GM12864 (cell line): ENCODE data around the gene ADAM15.
A peak's percentile ranks its signal among the peaks of the same experiment; 100 is the strongest.

ENCODE experiments used
- DNase-seq: peaks from one replicate; pipeline ENCODE4 v3.0.0-alpha.2; 2011; ENCODE audit warnings: low read depth
- H3K4me3 ChIP-seq: 2 replicates; pipeline ENCODE4 v1.5.1; 2011; ENCODE audit warnings: mild to moderate bottlenecking, low read depth, low read length, control low read depth
- TF ChIP-seq, protein P1 (sequence below): IDR thresholded peaks from 2 replicates; pipeline ENCODE4 v1.5.1; 2011; ENCODE audit warnings: low read depth, mild to moderate bottlenecking, moderate library complexity, low read length, control low read depth, inconsistent platforms; ENCODE audit errors: missing control alignments

ADAM15 gene

DNA sequence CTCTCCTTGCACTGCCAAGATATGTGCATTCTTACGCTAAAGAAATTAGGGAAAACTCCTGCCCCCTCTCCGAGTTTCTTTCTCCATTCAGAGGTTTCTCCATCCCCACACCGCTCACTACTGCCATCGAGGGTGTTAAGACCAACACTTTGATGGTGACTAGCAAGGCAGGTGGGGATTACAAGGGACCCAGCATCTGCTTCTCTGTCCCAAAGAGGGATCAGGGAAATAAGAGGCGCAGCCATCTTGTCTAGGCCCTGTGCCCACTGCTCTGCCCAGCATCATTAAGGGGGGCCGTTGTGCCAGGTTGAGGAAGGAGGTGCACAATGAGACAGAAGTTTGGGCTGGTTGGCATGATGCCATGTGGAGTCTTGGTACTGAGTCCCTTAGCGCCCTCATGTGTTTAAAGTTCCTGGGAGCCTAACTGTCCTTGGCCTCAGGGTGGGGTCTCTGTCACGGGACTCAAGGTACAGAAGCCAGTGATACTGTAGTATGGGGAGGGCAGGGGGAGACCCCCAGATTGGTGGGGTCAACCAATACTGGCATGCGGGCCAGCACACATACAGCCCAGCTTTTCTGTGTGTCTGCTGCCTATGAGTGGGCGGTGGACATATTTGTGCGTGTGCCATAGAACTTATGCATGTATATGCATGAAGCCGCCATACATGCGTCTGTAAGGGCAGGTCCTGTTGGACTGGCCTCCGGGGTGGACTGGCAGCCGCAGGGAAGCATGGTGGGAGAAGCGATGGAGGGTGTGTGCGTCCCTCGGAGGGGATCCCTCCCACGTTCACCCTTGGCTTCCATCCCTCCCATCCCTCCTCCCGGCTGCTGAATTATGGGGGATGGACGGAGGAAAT is 33.0 kb downstream of the ADAM15 start:
- peak overlapping the region; percentile 60 for H3K4me3 ChIP-seq
- TF ChIP-seq, protein P1, sequence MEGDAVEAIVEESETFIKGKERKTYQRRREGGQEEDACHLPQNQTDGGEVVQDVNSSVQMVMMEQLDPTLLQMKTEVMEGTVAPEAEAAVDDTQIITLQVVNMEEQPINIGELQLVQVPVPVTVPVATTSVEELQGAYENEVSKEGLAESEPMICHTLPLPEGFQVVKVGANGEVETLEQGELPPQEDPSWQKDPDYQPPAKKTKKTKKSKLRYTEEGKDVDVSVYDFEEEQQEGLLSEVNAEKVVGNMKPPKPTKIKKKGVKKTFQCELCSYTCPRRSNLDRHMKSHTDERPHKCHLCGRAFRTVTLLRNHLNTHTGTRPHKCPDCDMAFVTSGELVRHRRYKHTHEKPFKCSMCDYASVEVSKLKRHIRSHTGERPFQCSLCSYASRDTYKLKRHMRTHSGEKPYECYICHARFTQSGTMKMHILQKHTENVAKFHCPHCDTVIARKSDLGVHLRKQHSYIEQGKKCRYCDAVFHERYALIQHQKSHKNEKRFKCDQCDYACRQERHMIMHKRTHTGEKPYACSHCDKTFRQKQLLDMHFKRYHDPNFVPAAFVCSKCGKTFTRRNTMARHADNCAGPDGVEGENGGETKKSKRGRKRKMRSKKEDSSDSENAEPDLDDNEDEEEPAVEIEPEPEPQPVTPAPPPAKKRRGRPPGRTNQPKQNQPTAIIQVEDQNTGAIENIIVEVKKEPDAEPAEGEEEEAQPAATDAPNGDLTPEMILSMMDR = peak; percentile 20
- no peak for DNase-seq

DNA sequence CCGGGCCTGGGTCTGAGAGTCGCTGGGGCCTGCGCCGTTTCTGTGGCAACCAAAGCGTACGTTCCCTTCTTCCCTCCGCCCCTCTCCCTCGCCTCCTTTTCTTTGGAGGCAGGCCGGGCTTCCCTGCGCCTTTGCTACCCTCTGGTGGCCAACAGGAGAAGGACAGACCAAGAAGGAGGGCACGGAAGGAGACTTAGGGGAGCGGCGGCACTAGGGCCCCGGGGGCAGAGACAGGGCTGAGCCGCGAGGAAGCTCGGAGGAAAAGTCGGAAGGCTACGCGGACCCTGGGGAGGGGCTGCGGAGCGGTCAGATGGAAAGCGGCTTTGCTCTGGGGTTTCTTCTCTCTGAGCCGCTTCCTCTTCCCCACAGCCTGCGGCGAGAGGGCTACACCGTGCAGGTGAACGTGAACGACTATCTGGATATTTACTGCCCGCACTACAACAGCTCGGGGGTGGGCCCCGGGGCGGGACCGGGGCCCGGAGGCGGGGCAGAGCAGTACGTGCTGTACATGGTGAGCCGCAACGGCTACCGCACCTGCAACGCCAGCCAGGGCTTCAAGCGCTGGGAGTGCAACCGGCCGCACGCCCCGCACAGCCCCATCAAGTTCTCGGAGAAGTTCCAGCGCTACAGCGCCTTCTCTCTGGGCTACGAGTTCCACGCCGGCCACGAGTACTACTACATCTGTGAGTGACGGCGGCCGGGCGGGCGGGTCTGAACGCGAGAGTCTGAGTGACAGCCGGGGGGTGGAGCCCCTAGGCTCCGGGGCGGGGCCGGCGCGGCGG is 33.8 kb downstream of the ADAM15 start:
- DNase-seq = peak; percentile 60
- TF ChIP-seq, protein P1 = peak; percentile 81
- peak overlapping the region; percentile 60 for H3K4me3 ChIP-seq

DNA sequence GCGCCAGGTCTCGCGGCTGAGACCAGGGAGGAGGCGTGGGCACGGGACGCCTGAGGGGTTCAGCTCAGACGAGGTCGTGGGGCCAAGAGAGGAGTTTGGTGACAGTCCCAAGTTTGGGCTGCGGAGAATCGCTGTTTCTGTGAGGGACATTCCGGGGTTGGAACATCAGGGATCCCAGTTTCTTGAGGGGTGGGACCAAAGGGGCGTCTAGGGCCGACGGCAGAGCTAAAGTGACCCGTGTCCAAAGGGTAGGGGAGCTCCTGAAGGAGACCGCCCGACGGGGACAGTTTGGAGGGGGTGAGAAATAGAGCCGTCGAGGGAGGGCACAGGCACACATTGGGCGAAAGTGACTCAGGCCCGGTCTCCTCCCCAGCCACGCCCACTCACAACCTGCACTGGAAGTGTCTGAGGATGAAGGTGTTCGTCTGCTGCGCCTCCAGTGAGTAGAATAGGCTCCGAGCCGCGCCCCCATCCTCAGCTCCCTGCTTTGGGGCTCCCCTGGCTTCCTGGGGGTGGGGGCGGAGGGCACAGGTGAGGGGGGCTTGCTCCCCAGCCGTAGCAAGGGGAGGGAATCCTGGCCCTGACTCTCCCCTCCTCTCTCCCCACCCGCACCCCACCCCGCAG is 34.5 kb downstream of the ADAM15 start:
- DNase-seq = no peak
- TF ChIP-seq, protein P1 = no peak
- peak overlapping the region; percentile 60 for H3K4me3 ChIP-seq

DNA sequence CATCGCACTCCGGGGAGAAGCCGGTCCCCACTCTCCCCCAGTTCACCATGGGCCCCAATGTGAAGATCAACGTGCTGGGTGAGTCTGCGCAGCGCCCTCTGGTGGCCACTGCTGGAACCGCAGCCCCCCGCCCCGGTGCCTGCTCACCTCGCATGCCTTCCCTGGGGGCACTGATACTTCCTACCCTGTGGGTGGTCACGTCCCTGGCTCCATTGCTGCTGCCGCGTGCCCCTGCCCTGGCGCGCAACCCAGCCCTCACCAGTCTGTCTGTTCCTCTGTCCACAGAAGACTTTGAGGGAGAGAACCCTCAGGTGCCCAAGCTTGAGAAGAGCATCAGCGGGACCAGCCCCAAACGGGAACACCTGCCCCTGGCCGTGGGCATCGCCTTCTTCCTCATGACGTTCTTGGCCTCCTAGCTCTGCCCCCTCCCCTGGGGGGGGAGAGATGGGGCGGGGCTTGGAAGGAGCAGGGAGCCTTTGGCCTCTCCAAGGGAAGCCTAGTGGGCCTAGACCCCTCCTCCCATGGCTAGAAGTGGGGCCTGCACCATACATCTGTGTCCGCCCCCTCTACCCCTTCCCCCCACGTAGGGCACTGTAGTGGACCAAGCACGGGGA is 35.1 kb downstream of the ADAM15 start:
- TF ChIP-seq, protein P1 = peak; percentile 99
- no peak for DNase-seq
- H3K4me3 ChIP-seq = no peak overlapping the region; the same call in 1 of the 2 replicates

DNA sequence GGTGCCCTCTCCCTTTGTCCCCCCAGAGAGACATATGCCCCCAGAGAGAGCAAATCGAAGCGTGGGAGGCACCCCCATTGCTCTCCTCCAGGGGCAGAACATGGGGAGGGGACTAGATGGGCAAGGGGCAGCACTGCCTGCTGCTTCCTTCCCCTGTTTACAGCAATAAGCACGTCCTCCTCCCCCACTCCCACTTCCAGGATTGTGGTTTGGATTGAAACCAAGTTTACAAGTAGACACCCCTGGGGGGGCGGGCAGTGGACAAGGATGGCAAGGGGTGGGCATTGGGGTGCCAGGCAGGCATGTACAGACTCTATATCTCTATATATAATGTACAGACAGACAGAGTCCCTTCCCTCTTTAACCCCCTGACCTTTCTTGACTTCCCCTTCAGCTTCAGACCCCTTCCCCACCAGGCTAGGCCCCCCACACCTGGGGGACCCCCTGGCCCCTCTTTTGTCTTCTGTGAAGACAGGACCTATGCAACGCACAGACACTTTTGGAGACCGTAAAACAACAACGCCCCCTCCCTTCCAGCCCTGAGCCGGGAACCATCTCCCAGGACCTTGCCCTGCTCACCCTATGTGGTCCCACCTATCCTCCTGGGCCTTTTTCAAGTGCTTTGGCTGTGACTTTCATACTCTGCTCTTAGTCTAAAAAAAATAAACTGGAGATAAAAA is 35.9 kb downstream of the ADAM15 start:
- TF ChIP-seq, protein P1 = no peak
- no peak overlapping the region for H3K4me3 ChIP-seq
- no peak for DNase-seq
